LHCN-M2 (cell line): ENCODE data around the gene WDR90. TPM values are rescaled to one million over a fixed set of nuclear protein-coding genes. Genes with fewer than 3 reads are reported as not detected.

ENCODE experiments used
- DNase-seq: peaks from one replicate; pipeline ENCODE4 v3.0.0-alpha.2; 2012; ENCODE audit warnings: low read depth
- total RNA-seq: library from RNA; depleted of rRNA; stranded (reverse); fragments of >200 nt; gene quantifications from 2 replicates; pipeline ENCODE4 v1.2.3, GENCODE V29; 2014

WDR90 gene
- total RNA-seq, 1 experiment from 2014 or later, result 23.4 TPM

DNA sequence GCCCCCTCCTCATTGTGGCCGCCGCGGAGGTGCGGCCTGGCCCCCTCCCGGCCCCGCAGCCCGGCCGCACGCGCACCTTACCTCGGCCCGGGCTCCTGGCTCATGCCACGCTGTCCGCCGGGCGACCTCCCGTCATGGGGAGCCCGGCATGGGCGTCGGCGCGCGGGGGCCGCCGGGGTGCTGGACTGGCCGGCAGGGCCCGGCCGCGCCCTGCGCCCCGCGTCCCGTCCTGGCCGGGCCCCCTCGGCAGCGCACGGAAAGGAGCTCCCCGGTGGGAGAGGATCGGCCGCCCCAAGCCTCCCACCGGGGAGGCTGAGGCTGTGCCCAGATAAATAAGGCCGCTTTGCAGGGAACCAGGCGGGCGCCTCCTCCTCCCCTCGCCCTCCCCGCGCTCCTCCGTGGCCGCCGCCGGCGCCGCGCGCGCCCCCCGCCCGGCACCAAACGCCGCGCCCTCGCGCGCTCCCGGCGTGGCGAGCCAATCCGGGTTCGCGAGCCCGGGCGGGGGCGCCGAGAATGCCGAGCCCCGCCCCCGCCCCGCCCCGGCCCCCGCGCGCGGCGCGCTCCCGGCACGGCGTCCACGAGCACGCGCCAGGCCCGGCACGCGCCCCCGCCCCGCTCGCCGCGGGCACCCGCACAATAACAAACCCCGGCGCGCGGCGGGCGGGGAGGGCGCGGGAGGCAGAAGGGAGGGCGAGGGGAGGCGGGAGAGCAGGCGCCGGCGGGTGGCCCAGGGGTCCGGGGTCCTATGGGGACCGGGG, 56.4 kb downstream of the WDR90 start, which contains the start of gene FBXL16:
Gene FBXL16, minus strand, starts transcription at position 371 of the 758 bp plus-strand sequence. CDS start 8,396 bp downstream, outside the sequence.
- no peak for DNase-seq

DNA sequence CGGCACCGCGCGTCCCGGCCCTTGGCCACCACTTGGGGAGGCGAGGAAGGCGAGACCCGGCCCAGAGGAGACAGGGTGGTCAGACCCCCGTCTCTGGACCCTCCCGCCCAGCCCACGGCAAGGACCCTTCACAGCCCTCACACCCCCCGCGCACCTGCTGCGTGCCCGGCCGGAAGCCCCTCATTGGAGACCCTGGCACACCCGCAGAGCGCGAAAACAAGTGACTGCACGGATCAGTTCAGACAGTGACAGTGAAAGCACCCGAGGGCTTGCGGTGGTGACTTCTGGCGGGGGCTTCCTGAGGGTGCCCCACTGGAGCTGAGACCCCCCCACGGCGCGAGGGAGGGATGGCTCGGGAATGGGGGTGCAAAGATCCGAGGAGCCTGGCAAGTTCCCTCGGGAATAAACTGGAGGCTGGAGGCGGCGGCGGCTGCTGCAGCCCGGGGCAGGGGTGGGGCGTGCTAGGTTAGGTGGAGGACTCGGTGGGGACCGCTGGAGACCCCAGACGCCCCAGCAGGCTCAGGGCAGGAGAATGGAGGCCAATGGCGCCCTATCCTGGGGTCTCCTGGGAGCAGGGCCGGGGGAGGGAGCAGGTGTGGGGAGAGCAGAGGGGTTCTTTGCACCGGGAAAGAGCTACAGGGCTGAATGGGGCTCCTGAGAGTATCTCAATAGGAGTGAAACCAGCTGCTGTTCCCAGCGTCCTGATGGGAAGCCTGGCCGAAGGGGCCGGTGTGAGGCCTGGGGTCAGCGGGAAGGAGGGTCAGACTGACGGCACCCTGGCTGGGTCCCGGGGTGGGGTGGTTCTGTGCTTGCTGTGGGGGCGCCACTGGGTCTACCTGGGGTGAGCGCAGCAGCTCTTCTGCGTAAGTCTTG, 57.3 kb downstream of the WDR90 start:
- no peak for DNase-seq

DNA sequence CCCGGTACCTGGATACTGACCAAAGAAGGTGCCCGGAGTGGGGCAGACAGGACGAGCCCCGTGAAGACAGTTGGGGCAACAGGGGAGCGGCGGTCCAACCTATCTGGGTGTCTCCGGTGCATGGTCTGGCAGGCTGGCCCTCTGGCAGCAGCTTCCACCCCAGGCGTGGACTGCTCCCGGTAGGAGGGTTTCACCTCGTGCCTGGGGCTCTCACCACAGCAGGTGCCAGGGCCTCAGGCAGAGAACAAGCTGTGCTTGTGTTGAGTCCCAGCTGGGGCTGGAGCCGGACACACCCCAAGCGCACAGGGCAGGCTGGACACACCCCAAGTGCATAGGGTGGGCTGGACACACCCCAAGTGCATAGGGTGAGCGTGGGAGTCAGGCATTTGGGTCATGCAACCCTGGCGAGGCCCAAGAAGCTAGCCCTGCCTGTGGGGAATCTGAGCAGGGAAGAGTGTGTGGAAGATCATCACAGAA, 57.9 kb downstream of the WDR90 start:
- peak; percentile 22 for DNase-seq

- no peak for DNase-seq
Measured at GRCh38 chr16:708019-708418, 58.9 kb downstream of the WDR90 start.

DNA sequence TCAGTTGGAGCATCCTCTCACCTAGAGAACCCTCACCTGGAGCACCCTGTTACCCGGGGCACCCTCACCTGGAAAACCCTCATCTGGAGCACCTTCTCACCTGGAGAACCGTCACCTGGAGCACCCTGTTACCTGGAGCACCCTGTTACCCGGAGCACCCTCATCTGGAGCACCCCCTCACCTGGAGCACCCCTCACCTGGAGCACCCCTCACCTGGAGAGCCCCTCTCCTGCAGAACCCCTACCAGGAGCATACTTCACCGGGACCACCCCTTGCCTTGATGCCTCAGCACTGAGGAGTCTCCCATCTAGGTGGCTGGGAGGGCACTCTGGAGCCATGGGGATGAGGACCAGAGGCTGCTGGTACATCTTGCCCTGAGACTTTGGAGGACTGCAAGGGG, 59.8 kb downstream of the WDR90 start:
- DNase-seq, result no peak

DNA sequence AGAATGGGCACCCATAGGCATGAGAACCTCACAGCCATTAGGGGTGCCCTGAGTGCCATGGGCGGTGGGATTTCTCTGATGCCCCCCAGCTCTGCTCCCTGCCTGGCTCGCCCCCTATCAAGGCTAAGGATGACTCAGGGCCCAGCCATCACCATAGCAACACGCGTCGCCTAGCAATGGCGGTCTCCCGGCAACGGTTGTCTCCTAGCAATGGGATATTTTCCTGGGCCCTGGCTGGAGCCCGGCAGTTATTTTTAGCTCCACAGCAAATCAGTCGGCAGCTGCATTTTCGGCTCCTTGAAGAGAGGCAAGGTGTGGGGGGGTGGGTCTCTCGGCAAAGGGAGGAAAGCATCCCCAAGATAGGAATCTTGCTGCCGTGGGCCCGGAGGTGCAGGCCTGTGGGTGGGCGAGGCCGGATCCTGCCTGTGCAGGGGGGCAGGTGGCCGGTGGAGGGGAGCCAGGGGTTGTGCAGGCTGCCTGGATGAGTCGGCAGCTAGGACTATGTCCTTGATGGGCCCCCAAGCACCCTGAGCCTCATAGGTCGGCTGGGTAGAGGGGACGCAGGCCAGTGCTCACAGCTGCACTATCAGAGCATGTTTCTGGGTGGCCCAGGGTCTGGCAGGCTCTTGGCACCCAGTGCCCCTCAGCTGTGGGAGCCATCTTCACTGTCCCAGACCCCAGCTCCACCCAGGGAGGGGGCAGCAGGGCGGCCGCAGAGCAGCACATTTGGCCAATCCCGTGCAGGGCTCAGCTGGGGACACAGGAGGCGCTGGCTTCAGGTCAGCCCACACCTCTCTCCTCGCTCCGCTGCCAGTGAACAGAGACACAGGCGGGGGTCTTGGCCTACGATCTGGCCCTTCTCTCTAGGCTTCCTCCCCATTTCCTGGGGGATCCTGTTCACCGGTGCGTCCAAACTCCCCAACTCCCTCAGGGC, 60.7 kb downstream of the WDR90 start:
- DNase-seq, result peak; percentile 93

DNA sequence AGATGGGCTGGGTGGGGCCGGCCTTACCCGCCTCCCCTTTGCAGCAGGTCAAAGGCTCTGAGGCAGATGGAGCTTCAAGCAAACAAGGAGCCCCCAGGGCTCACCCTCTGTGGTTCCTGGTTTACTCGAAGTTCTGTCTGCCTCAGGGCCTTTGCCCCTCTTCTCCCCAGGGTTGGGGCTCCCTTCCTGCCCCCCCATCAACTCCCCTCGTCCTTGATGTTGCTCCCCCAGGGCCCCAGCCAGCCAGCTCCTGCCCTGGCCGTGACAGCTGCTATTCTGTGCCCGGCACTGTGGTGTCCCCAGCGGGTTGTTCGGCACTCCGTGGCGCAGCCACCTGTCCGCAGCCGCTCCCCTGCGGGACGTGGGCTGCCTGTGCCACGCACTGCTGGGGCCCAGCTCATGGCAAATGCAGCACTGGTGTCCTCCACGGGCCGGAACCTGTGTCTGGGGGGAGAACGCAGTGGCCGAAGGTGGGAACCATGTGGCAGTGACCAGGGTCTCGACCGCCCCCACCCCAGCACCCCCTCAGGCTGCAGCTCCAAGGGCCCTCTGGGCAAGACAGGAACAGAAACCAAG, 61.4 kb downstream of the WDR90 start:
- no peak for DNase-seq

GRCh38 chr16:711084-711483, 61.9 kb downstream of the WDR90 start:
- no peak for DNase-seq

GRCh38 chr16:711548-712320, 62.6 kb downstream of the WDR90 start:
- DNase-seq, result peak; percentile 60

- DNase-seq, result peak; percentile 99
Measured at GRCh38 chr16:712740-713250, 63.6 kb downstream of the WDR90 start.

- no peak for DNase-seq
Measured at GRCh38 chr16:714079-714478, 64.9 kb downstream of the WDR90 start.

DNA sequence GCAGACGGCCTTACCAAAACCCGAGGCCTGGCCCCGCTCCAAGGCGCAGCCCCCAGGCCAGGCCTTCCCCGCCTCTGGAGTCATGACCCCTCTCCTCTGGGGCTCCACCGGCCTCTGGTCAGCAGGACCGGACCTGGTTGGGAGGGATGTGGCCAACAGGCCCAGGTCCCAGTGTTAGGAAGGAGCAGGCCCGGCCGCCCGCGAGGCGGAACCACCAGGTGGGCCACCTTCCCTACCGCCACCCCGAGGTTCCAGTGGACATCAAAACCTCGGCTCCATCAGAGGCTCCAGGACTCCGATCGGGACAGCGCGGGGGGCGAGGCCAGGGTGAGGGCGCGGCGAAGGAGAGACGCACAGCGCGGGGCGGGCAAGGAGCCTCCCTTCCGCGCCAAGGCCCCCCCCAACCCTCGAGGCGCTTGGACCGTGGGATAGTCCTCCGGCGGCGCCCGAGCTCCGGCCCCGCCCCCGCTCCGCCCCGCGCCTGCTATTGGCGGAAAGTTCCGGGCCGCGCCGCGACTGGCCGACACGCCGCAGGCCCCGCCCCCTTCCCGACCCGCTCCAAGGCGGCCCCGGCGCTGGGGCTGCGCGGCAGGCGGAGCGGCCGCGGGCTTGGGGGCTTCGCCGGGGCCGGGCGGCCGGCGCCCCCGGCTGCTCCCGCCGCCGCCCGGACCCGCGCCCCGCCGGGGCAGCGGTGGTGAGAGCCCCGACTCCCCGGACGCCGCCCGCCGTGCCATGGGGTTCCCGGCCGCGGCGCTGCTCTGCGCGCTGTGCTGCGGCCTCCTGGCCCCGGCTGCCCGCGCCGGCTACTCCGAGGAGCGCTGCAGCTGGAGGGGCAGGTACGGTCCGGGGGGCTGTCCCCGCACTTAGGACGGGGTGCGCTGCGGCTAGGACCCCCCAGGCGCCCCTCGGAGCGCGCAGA, 65.7 kb downstream of the WDR90 start, which contains the start of gene METRN:
Gene METRN, plus strand, starts transcription at position 561 of the 919 bp plus-strand sequence. Its CDS starts 172 bp downstream, at position 733.
- peak; percentile 76 for DNase-seq

- DNase-seq, result no peak
Measured at GRCh38 chr16:715477-716199, 66.5 kb downstream of the WDR90 start.

GRCh38 chr16:716200-716568, 67.0 kb downstream of the WDR90 start:
- DNase-seq, result no peak

GRCh38 chr16:716768-717325, 67.7 kb downstream of the WDR90 start:
- no peak for DNase-seq
